ENCODE measurements around the gene DYSF.
"Not testable (repeated sequence)": the region's sequence is repeated elsewhere in the genome, so short reads cannot be mapped to it uniquely, and the experiment has no call there.

The DYSF gene

GRCh38 chr2:71419976-71420375, 33.4 kb upstream of the DYSF start:
- Histone ChIP-seq H3K4me3 (ENCODE audit: control insufficient read depth in 1 of 7, extremely low read depth in 1 of 7, insufficient read depth in 4 of 7, low read depth in 2 of 7, low read length in 6 of 7) (no peak overlapping the region), H3K9me3 (ENCODE audit: control extremely low read depth in 1 of 5, control insufficient read depth in 4 of 5, insufficient read depth in 2 of 5, low read depth in 1 of 5, low read length in 4 of 5) (no peaks in the 10 kb centered on the region), H3K27ac (ENCODE audit: insufficient read depth in 1 of 2, low read depth in 1 of 2, low read length in 2 of 2, poor library complexity in 1 of 2, severe bottlenecking in 2 of 2) (no peak overlapping the region), H3K36me3 (ENCODE audit: control insufficient read depth in 4 of 4, insufficient read depth in 4 of 4, low read length in 3 of 4) (peaks cover 11 to 29% (median 18%) of the 10 kb centered on the region in 4 experiments), H3K4me1 (ENCODE audit: control extremely low read depth in 1 of 4, control insufficient read depth in 4 of 4, insufficient read depth in 4 of 4, low read length in 3 of 4) (peaks cover 0 to 6% (median 4%) of the 10 kb centered on the region in 4 experiments), H3K27me3 (replicated peaks in 2 of 5; ENCODE audit: control insufficient read depth in 4 of 5, insufficient read depth in 5 of 5, low read length in 4 of 5) (no peaks in the 10 kb centered on the region)
- CTCF ChIA-PET = no interaction called here
- POLR2A ChIA-PET = no interaction called here
- no CpG with 5 or more reads among the region's 1 CpG for WGBS (ENCODE audit: insufficient coverage)
- DNase-seq = no peak

GRCh38 chr2:71422786-71423185, 30.6 kb upstream of the DYSF start:
- DNase-seq = no peak
- WGBS (ENCODE audit: insufficient coverage) = 100% methylated on average over 2 of the region's 2 CpGs
- peaks cover 11 to 48% (median 31%) of the 10 kb centered on the region in 4 experiments for H3K36me3 ChIP-seq (ENCODE audit: control insufficient read depth in 4 of 4, insufficient read depth in 4 of 4, low read length in 3 of 4)
- H3K4me3 ChIP-seq (ENCODE audit: control insufficient read depth in 1 of 7, extremely low read depth in 1 of 7, insufficient read depth in 4 of 7, low read depth in 2 of 7, low read length in 6 of 7) = no peak overlapping the region
- CTCF ChIA-PET = no interaction called here
- H3K9me3 ChIP-seq (ENCODE audit: control extremely low read depth in 1 of 5, control insufficient read depth in 4 of 5, insufficient read depth in 2 of 5, low read depth in 1 of 5, low read length in 4 of 5) = no peaks in the 10 kb centered on the region
- H3K27me3 ChIP-seq (replicated peaks in 2 of 5; ENCODE audit: control insufficient read depth in 4 of 5, insufficient read depth in 5 of 5, low read length in 4 of 5) = no peaks in the 10 kb centered on the region
- peaks cover 0 to 2% (median under 1%) of the 10 kb centered on the region in 4 experiments for H3K4me1 ChIP-seq (ENCODE audit: control extremely low read depth in 1 of 4, control insufficient read depth in 4 of 4, insufficient read depth in 4 of 4, low read length in 3 of 4)
- H3K27ac ChIP-seq (ENCODE audit: insufficient read depth in 1 of 2, low read depth in 1 of 2, low read length in 2 of 2, poor library complexity in 1 of 2, severe bottlenecking in 2 of 2) = no peak overlapping the region
- POLR2A ChIA-PET = no interaction called here

GRCh38 chr2:71423817-71424420, 29.4 kb upstream of the DYSF start:
- no peak overlapping the region for H3K4me3 ChIP-seq (ENCODE audit: control insufficient read depth in 1 of 7, extremely low read depth in 1 of 7, insufficient read depth in 4 of 7, low read depth in 2 of 7, low read length in 6 of 7)
- CTCF ChIA-PET = no interaction called here
- H3K4me1 ChIP-seq (ENCODE audit: control extremely low read depth in 1 of 4, control insufficient read depth in 4 of 4, insufficient read depth in 4 of 4, low read length in 3 of 4) = no peaks in the 10 kb centered on the region
- WGBS (ENCODE audit: insufficient coverage) = no CpG with 5 or more reads among the region's 3 CpGs
- no peak for DNase-seq
- no peaks in the 10 kb centered on the region for H3K27me3 ChIP-seq (replicated peaks in 2 of 5; ENCODE audit: control insufficient read depth in 4 of 5, insufficient read depth in 5 of 5, low read length in 4 of 5)
- H3K27ac ChIP-seq (ENCODE audit: insufficient read depth in 1 of 2, low read depth in 1 of 2, low read length in 2 of 2, poor library complexity in 1 of 2, severe bottlenecking in 2 of 2) = no peak overlapping the region
- H3K9me3 ChIP-seq (ENCODE audit: control extremely low read depth in 1 of 5, control insufficient read depth in 4 of 5, insufficient read depth in 2 of 5, low read depth in 1 of 5, low read length in 4 of 5) = no peaks in the 10 kb centered on the region
- H3K36me3 ChIP-seq (ENCODE audit: control insufficient read depth in 4 of 4, insufficient read depth in 4 of 4, low read length in 3 of 4) = peaks cover 11 to 56% (median 38%) of the 10 kb centered on the region in 4 experiments
- POLR2A ChIA-PET = no interaction called here

- POLR2A ChIA-PET = no interaction called here
- no peak for DNase-seq
- Histone ChIP-seq H3K27ac (ENCODE audit: insufficient read depth in 1 of 2, low read depth in 1 of 2, low read length in 2 of 2, poor library complexity in 1 of 2, severe bottlenecking in 2 of 2) (no peak overlapping the region), H3K36me3 (ENCODE audit: control insufficient read depth in 4 of 4, insufficient read depth in 4 of 4, low read length in 3 of 4) (peaks cover 15 to 72% (median 51%) of the 10 kb centered on the region in 4 experiments), H3K9me3 (ENCODE audit: control extremely low read depth in 1 of 5, control insufficient read depth in 4 of 5, insufficient read depth in 2 of 5, low read depth in 1 of 5, low read length in 4 of 5) (no peaks in the 10 kb centered on the region), H3K27me3 (replicated peaks in 2 of 5; ENCODE audit: control insufficient read depth in 4 of 5, insufficient read depth in 5 of 5, low read length in 4 of 5) (no peaks in the 10 kb centered on the region), H3K4me3 (ENCODE audit: control insufficient read depth in 1 of 7, extremely low read depth in 1 of 7, insufficient read depth in 4 of 7, low read depth in 2 of 7, low read length in 6 of 7) (no peak overlapping the region), H3K4me1 (ENCODE audit: control extremely low read depth in 1 of 4, control insufficient read depth in 4 of 4, insufficient read depth in 4 of 4, low read length in 3 of 4) (no peaks in the 10 kb centered on the region)
- WGBS (ENCODE audit: insufficient coverage) = 84% methylated on average over 2 of the region's 2 CpGs
- CTCF ChIA-PET = no interaction called here
These were observed 26.6 kb upstream of the DYSF start for GRCh38 chr2:71426721-71427120.

GRCh38 chr2:71428472-71429383, 24.6 kb upstream of the DYSF start:
- Histone ChIP-seq H3K4me1 (ENCODE audit: control extremely low read depth in 1 of 4, control insufficient read depth in 4 of 4, insufficient read depth in 4 of 4, low read length in 3 of 4) (no peaks in the 10 kb centered on the region), H3K4me3 (ENCODE audit: control insufficient read depth in 1 of 7, extremely low read depth in 1 of 7, insufficient read depth in 4 of 7, low read depth in 2 of 7, low read length in 6 of 7) (no peak overlapping the region), H3K27me3 (replicated peaks in 2 of 5; ENCODE audit: control insufficient read depth in 4 of 5, insufficient read depth in 5 of 5, low read length in 4 of 5) (no peaks in the 10 kb centered on the region), H3K36me3 (ENCODE audit: control insufficient read depth in 4 of 4, insufficient read depth in 4 of 4, low read length in 3 of 4) (peaks cover 13 to 81% (median 53%) of the 10 kb centered on the region in 4 experiments), H3K27ac (ENCODE audit: insufficient read depth in 1 of 2, low read depth in 1 of 2, low read length in 2 of 2, poor library complexity in 1 of 2, severe bottlenecking in 2 of 2) (no peak overlapping the region), H3K9me3 (ENCODE audit: control extremely low read depth in 1 of 5, control insufficient read depth in 4 of 5, insufficient read depth in 2 of 5, low read depth in 1 of 5, low read length in 4 of 5) (no peaks in the 10 kb centered on the region)
- 94% methylated on average over 2 of the region's 3 CpGs for WGBS (ENCODE audit: insufficient coverage)
- no peak for DNase-seq
- POLR2A ChIA-PET = no interaction called here
- CTCF ChIA-PET = interaction anchor here (0.6 to 1.0 kb wide), 3 partner anchors 11 to 1998 kb away, joined by 3 read pairs; no protein-coding TSS in a partner anchor

- H3K27ac ChIP-seq (ENCODE audit: insufficient read depth in 1 of 2, low read depth in 1 of 2, low read length in 2 of 2, poor library complexity in 1 of 2, severe bottlenecking in 2 of 2); DNase-seq; POLR2A ChIA-PET; H3K9me3 ChIP-seq (ENCODE audit: control extremely low read depth in 1 of 5, control insufficient read depth in 4 of 5, insufficient read depth in 2 of 5, low read depth in 1 of 5, low read length in 4 of 5); H3K4me3 ChIP-seq (ENCODE audit: control insufficient read depth in 1 of 7, extremely low read depth in 1 of 7, insufficient read depth in 4 of 7, low read depth in 2 of 7, low read length in 6 of 7); H3K4me1 ChIP-seq (ENCODE audit: control extremely low read depth in 1 of 4, control insufficient read depth in 4 of 4, insufficient read depth in 4 of 4, low read length in 3 of 4); H3K27me3 ChIP-seq (replicated peaks in 2 of 5; ENCODE audit: control insufficient read depth in 4 of 5, insufficient read depth in 5 of 5, low read length in 4 of 5); H3K36me3 ChIP-seq (ENCODE audit: control insufficient read depth in 4 of 4, insufficient read depth in 4 of 4, low read length in 3 of 4): not testable (repeated sequence)
- CTCF ChIA-PET = interaction anchor here (1.1 kb wide), 1 partner anchor 11 kb away, joined by 3 read pairs; no protein-coding TSS in a partner anchor
- WGBS (ENCODE audit: insufficient coverage) = 95% methylated on average over 4 of the region's 5 CpGs
These were observed 8.2 kb upstream of the DYSF start for GRCh38 chr2:71445142-71445541.

- H3K4me3 ChIP-seq (ENCODE audit: control insufficient read depth in 1 of 7, extremely low read depth in 1 of 7, insufficient read depth in 4 of 7, low read depth in 2 of 7, low read length in 6 of 7) = no peak overlapping the region
- H3K9me3 ChIP-seq (ENCODE audit: control extremely low read depth in 1 of 5, control insufficient read depth in 4 of 5, insufficient read depth in 2 of 5, low read depth in 1 of 5, low read length in 4 of 5) = no peaks in the 10 kb centered on the region
- 100% methylated on average over 1 of the region's 1 CpG for WGBS (ENCODE audit: insufficient coverage)
- H3K27ac ChIP-seq (ENCODE audit: insufficient read depth in 1 of 2, low read depth in 1 of 2, low read length in 2 of 2, poor library complexity in 1 of 2, severe bottlenecking in 2 of 2) = no peak overlapping the region
- DNase-seq = no peak
- no peaks in the 10 kb centered on the region for H3K4me1 ChIP-seq (ENCODE audit: control extremely low read depth in 1 of 4, control insufficient read depth in 4 of 4, insufficient read depth in 4 of 4, low read length in 3 of 4)
- POLR2A ChIA-PET = no interaction called here
- CTCF ChIA-PET = interaction anchor here (1.1 kb wide), 2 partner anchors 10 to 18 kb away, joined by 3 read pairs; no protein-coding TSS in a partner anchor
- peaks cover 0 to 2% (median 0%) of the 10 kb centered on the region in 4 experiments for H3K36me3 ChIP-seq (ENCODE audit: control insufficient read depth in 4 of 4, insufficient read depth in 4 of 4, low read length in 3 of 4)
- peaks cover 0 to 2% (median 0%) of the 10 kb centered on the region in 5 experiments for H3K27me3 ChIP-seq (replicated peaks in 2 of 5; ENCODE audit: control insufficient read depth in 4 of 5, insufficient read depth in 5 of 5, low read length in 4 of 5)
These were observed 6.9 kb upstream of the DYSF start for GRCh38 chr2:71446505-71446904.

Measured in common myeloid progenitor, CD34-positive (primary cell).